GM12878 (cell line): ENCODE data around the gene TAGLN. TPM values are rescaled to one million over a fixed set of nuclear protein-coding genes. Genes with fewer than 3 reads are reported as not detected.
A peak's percentile ranks its signal among the peaks of the same experiment; 100 is the strongest.

Experiments
- BHLHE40 ChIP-seq, 2 experiments: fragments of 450-650 bp in 1 of 2; IDR thresholded peaks; 2 replicates each; pipeline ENCODE4 v1.6.1; 2011 to 2017; ENCODE audit warnings: low read depth in 2 of 2, borderline replicate concordance in 1 of 2, improper control_type of control experiment in 1 of 2, low read length in 1 of 2, mild to moderate bottlenecking in 1 of 2
- CBFB ChIP-seq: IDR thresholded peaks from 2 replicates; pipeline ENCODE4 v1.6.1; 2016; ENCODE audit warnings: antibody characterized with exemption, low read depth
- CEBPB ChIP-seq, 2 experiments: fragments of 150-350 bp in 1 of 2; IDR thresholded peaks; 2 replicates each; pipeline ENCODE4 v1.6.1; 2012 to 2014; ENCODE audit warnings: low read depth in 2 of 2, low read length in 2 of 2, borderline replicate concordance in 1 of 2, inconsistent platforms in 1 of 2
- GATAD2B ChIP-seq: fragments of 450-650 bp; conservative IDR thresholded peaks from 2 replicates; pipeline ENCODE4 v1.6.1; 2017; ENCODE audit warnings: low read depth, mild to moderate bottlenecking, moderate library complexity
- JUND ChIP-seq: IDR thresholded peaks from 2 replicates; pipeline ENCODE4 v1.6.1; 2012; ENCODE audit warnings: low read depth, mild to moderate bottlenecking, low read length, improper control_type of control experiment, moderate library complexity
- KDM1A ChIP-seq: fragments of 200-600 bp; sonication (generic); IDR thresholded peaks from 2 replicates; pipeline ENCODE4 v1.6.1; 2016; ENCODE audit warnings: borderline replicate concordance
- RFX5 ChIP-seq: IDR thresholded peaks from 2 replicates; pipeline ENCODE4 v1.6.1; 2011; ENCODE audit warnings: low read depth, low read length, improper control_type of control experiment
- SIX5 ChIP-seq: IDR thresholded peaks from 2 replicates; pipeline ENCODE4 v1.6.1; 2011; ENCODE audit warnings: mild to moderate bottlenecking, low read depth, low read length, moderate library complexity; ENCODE audit not compliant: severe bottlenecking
- SMC3 ChIP-seq: IDR thresholded peaks from 2 replicates; pipeline ENCODE4 v1.6.1; 2011; ENCODE audit warnings: low read length, improper control_type of control experiment, borderline replicate concordance
- SREBF1 ChIP-seq: IDR thresholded peaks from 2 replicates; pipeline ENCODE4 v1.6.1; 2012; ENCODE audit warnings: mild to moderate bottlenecking, low read length
- YY1 ChIP-seq: IDR thresholded peaks from 2 replicates; pipeline ENCODE4 v1.6.1; 2011; ENCODE audit warnings: low read depth, mild to moderate bottlenecking, low read length
- polyA plus RNA-seq, 11 experiments: library from polyadenylated mRNA; depleted of rRNA in 4 of 11; unstranded in 6 of 11; stranded (reverse) in 5 of 11; fragments of >200 nt; fragmentation: Nextera tagmentation in 4 of 11; fragmentation: Illumina TruSeq in 1 of 11; extraction: Ambion mirVana in 4 of 11; extraction: Trizol in 1 of 11; gene quantifications; 1 replicate in 1 of 11; 2 replicates in 10 of 11; pipeline versions ENCODE4 v1.2.1 to v1.2.3, GENCODE V29; 2011 to 2016; ENCODE audit warnings: inconsistent platforms in 2 of 11, missing spikeins in 2 of 11, low read depth in 1 of 11
- total RNA-seq, 4 experiments: library from RNA; depleted of rRNA in 3 of 4; stranded (reverse); fragments of >200 nt in 3 of 4; fragmentation: Illumina TruSeq in 1 of 4; extraction: Trizol in 1 of 4; gene quantifications; 2 replicates each; pipeline versions ENCODE4 v1.2.1 to v1.2.3, GENCODE V29; 2013 to 2021
- TF ChIP-seq, protein P1 (sequence below): fragments of 450-650 bp; IDR thresholded peaks from 2 replicates; pipeline ENCODE4 v1.6.1; 2016; ENCODE audit warnings: mild to moderate bottlenecking
- TF ChIP-seq, protein P2 (sequence below): fragments of 450-650 bp; IDR thresholded peaks from 2 replicates; pipeline ENCODE4 v1.6.1; 2017; ENCODE audit warnings: antibody characterized with exemption, mild to moderate bottlenecking, moderate library complexity
- TF ChIP-seq, protein P3 (sequence below): fragments of 450-650 bp; IDR thresholded peaks from 2 replicates; pipeline ENCODE4 v1.6.1; 2017; ENCODE audit warnings: mild to moderate bottlenecking
- TF ChIP-seq, protein P4 (sequence below): fragments of 450-650 bp; formaldehyde crosslinking; IDR thresholded peaks from 2 replicates; pipeline ENCODE4 v1.4.0; 2022; ENCODE audit warnings: mild to moderate bottlenecking, moderate library complexity

TAGLN gene
- total and polyA plus RNA-seq, 10 of the 15 experiments (the other 5 are each of a cell fraction or from before 2014, with no cell fraction given): 0.26 to 4.6 (median 1.7) TPM

DNA sequence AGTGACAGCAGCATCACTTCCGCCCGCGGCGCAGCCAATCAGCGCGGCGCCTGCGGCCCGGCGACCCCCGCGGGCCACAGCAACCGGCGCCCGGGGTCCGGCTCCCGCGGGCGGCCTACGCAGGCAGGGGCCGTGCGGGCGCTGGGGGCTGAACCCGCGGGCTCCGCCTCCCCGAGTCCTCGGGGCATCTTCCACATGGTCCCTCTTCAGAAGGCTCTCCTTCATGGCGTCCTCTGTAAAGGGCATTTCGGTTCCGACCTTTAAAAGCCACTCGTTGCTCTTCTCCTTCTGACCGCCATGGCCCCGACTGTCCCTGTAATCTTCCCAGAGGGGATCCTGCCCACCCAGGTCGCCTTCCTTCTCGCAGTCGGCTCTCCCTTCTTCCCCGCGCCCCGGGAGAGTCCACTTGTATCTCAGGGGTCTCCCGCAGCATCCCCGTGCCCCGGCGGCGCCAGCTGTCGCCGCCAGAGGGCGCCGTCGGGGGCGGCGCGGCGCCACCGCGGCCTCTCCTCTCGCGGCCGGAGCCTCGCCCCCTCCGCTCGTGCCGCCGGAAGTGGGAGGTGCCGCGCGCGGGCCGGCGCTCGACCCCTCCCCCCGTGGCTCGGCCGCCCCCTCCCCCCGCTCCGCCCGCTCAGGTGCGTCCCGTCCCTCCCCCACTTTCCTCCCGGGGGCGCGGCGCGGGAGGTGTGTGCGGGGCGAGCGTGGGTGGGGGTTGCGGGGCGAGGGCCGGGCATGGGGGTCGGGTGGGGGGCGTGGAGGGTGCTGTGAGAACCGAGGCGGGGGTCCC, 33.1 kb downstream of the TAGLN start, which contains the start of gene RNF214 (continued):
- TF ChIP-seq, protein P1, sequence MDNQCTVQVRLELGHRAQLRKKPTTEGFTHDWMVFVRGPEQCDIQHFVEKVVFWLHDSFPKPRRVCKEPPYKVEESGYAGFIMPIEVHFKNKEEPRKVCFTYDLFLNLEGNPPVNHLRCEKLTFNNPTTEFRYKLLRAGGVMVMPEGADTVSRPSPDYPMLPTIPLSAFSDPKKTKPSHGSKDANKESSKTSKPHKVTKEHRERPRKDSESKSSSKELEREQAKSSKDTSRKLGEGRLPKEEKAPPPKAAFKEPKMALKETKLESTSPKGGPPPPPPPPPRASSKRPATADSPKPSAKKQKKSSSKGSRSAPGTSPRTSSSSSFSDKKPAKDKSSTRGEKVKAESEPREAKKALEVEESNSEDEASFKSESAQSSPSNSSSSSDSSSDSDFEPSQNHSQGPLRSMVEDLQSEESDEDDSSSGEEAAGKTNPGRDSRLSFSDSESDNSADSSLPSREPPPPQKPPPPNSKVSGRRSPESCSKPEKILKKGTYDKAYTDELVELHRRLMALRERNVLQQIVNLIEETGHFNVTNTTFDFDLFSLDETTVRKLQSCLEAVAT: no peak
- TF ChIP-seq, protein P2, sequence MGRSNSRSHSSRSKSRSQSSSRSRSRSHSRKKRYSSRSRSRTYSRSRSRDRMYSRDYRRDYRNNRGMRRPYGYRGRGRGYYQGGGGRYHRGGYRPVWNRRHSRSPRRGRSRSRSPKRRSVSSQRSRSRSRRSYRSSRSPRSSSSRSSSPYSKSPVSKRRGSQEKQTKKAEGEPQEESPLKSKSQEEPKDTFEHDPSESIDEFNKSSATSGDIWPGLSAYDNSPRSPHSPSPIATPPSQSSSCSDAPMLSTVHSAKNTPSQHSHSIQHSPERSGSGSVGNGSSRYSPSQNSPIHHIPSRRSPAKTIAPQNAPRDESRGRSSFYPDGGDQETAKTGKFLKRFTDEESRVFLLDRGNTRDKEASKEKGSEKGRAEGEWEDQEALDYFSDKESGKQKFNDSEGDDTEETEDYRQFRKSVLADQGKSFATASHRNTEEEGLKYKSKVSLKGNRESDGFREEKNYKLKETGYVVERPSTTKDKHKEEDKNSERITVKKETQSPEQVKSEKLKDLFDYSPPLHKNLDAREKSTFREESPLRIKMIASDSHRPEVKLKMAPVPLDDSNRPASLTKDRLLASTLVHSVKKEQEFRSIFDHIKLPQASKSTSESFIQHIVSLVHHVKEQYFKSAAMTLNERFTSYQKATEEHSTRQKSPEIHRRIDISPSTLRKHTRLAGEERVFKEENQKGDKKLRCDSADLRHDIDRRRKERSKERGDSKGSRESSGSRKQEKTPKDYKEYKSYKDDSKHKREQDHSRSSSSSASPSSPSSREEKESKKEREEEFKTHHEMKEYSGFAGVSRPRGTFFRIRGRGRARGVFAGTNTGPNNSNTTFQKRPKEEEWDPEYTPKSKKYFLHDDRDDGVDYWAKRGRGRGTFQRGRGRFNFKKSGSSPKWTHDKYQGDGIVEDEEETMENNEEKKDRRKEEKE: no peak
- TF ChIP-seq SREBF1 (no peak), CEBPB (IDR thresholded peaks at IDR 0.05; ENCODE audit: borderline replicate concordance in 1 of 2, low read depth in 2 of 2, low read length in 2 of 2) (no peak), SMC3 (peak; percentile 23), SIX5 (no peak), KDM1A (no peak), YY1 (peak; percentile 67), BHLHE40 (IDR thresholded peaks at IDR 0.05; ENCODE audit: borderline replicate concordance in 1 of 2, low read depth in 2 of 2, low read length in 1 of 2) (peak; percentile 86 to 96), RFX5 (peak; percentile 83), JUND (peak; percentile 73; the same call in 1 of the 2 replicates), CBFB (no peak), GATAD2B (peak; percentile 91)
- TF ChIP-seq, protein P3, sequence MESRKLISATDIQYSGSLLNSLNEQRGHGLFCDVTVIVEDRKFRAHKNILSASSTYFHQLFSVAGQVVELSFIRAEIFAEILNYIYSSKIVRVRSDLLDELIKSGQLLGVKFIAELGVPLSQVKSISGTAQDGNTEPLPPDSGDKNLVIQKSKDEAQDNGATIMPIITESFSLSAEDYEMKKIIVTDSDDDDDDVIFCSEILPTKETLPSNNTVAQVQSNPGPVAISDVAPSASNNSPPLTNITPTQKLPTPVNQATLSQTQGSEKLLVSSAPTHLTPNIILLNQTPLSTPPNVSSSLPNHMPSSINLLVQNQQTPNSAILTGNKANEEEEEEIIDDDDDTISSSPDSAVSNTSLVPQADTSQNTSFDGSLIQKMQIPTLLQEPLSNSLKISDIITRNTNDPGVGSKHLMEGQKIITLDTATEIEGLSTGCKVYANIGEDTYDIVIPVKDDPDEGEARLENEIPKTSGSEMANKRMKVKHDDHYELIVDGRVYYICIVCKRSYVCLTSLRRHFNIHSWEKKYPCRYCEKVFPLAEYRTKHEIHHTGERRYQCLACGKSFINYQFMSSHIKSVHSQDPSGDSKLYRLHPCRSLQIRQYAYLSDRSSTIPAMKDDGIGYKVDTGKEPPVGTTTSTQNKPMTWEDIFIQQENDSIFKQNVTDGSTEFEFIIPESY: no peak
- TF ChIP-seq, protein P4, sequence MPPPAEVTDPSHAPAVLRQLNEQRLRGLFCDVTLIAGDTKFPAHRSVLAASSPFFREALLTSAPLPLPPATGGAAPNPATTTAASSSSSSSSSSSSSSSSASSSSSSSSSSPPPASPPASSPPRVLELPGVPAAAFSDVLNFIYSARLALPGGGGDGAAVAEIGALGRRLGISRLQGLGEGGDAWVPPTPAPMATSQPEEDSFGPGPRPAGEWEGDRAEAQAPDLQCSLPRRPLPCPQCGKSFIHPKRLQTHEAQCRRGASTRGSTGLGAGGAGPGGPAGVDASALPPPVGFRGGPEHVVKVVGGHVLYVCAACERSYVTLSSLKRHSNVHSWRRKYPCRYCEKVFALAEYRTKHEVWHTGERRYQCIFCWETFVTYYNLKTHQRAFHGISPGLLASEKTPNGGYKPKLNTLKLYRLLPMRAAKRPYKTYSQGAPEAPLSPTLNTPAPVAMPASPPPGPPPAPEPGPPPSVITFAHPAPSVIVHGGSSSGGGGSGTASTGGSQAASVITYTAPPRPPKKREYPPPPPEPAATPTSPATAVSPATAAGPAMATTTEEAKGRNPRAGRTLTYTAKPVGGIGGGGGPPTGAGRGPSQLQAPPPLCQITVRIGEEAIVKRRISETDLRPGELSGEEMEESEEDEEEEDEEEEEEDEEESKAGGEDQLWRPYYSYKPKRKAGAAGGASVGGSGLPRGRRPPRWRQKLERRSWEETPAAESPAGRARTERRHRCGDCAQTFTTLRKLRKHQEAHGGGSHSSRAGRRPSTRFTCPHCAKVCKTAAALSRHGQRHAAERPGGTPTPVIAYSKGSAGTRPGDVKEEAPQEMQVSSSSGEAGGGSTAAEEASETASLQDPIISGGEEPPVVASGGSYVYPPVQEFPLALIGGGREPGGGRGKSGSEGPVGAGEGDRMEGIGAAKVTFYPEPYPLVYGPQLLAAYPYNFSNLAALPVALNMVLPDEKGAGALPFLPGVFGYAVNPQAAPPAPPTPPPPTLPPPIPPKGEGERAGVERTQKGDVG: no peak
